Measurements from ENCODE around the gene CREBBP. TPM values are rescaled to one million over a fixed set of nuclear protein-coding genes. Genes with fewer than 3 reads are reported as not detected.

Gene CREBBP
- total RNA-seq, 2 experiments from 2014 or later = 145 to 152 TPM

DNA sequence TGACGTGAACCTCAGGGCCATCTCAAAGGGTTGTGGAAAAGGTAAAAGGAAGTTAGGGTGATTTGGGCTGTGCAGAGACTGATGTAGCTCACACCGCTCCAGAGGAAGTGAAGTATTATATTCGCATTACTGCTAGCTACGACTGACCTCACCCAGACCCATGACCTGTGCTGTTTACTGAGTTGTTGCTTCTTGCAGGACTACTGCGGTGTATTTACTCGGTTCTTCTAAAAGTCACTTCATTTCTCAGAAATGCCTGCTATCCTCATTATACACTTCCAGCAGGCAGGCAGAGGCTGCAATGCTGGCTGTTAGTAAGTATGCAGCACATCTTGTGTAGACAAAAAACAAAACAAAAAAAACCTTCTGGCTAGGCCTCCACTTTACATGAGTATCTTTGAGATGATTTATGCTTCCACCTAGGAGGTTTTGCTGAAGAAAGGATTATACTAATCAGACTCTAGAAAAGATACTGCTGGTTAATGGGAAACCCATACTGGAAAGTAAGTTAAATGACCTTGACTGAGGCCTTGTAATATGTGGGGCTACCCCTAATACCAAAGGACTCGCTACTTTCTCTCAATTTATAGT, 76.0 kb downstream of the CREBBP start:
- CTCF ChIA-PET = no interaction called here
- POLR2A ChIA-PET = no interaction called here
- TF ChIP-seq CTCF (IDR thresholded peaks at IDR 0.05) = no peak
- peak overlapping the region; percentile 24 for H3K27ac Mint-ChIP-seq
- Histone ChIP-seq H3K27ac (ENCODE audit: low read depth in 1 of 2, low read length in 2 of 2) (no peak overlapping the region), H3K4me1 (ENCODE audit: insufficient read depth, low read length) (peaks cover 41% of the 10 kb centered on the region), H3K4me3 (ENCODE audit: low read length) (no peak overlapping the region), H3K9me3 (ENCODE audit: control insufficient read depth in 1 of 2, insufficient read depth in 1 of 2, low read length in 2 of 2) (no peaks in the 10 kb centered on the region), H3K36me3 (ENCODE audit: insufficient read depth, low read length) (peaks cover 19% of the 10 kb centered on the region), H3K27me3 (ENCODE audit: control insufficient read depth in 1 of 2, insufficient read depth in 2 of 2, low read length in 2 of 2) (no peaks in the 10 kb centered on the region)
- no peaks in the 10 kb centered on the region for H3K9me3 Mint-ChIP-seq
- no peak for ATAC-seq (ENCODE audit: poor library complexity)
- H3K27me3 Mint-ChIP-seq = no peaks in the 10 kb centered on the region
- peaks cover 86% of the 10 kb centered on the region for H3K4me1 Mint-ChIP-seq (ENCODE audit: low read depth)
- H3K4me3 Mint-ChIP-seq = no peak overlapping the region
- DNase-seq = no peak
- intact Hi-C loops (cut with DNase I, micrococcal nuclease) = no loop called here
- peaks cover 62% of the 10 kb centered on the region for H3K36me3 Mint-ChIP-seq (ENCODE audit: low read depth)

- Mint-ChIP-seq H3K4me3 (peak overlapping the region; percentile 13), H3K27ac (peak overlapping the region; percentile 4), H3K27me3 (no peaks in the 10 kb centered on the region), H3K4me1 (ENCODE audit: low read depth) (peaks cover 76% of the 10 kb centered on the region), H3K36me3 (ENCODE audit: low read depth) (peaks cover 27% of the 10 kb centered on the region), H3K9me3 (no peaks in the 10 kb centered on the region)
- POLR2A ChIA-PET = interaction anchor here (0.6 to 0.7 kb wide), 2 partner anchors 10 to 61 kb away, joined by 3 to 4 read pairs; no protein-coding TSS in a partner anchor
- Histone ChIP-seq H3K4me1 (ENCODE audit: insufficient read depth, low read length) (peaks cover 17% of the 10 kb centered on the region), H3K9me3 (ENCODE audit: control insufficient read depth in 1 of 2, insufficient read depth in 1 of 2, low read length in 2 of 2) (no peaks in the 10 kb centered on the region), H3K36me3 (ENCODE audit: insufficient read depth, low read length) (peaks cover 7% of the 10 kb centered on the region), H3K4me3 (ENCODE audit: low read length) (no peak overlapping the region), H3K27ac (ENCODE audit: low read depth in 1 of 2, low read length in 2 of 2) (no peak overlapping the region), H3K27me3 (ENCODE audit: control insufficient read depth in 1 of 2, insufficient read depth in 2 of 2, low read length in 2 of 2) (no peaks in the 10 kb centered on the region)
- CTCF ChIA-PET = interaction anchor here (1.4 kb wide), 1 partner anchor 10 kb away, joined by 3 read pairs; no protein-coding TSS in a partner anchor
- DNase-seq (no peak), ATAC-seq (ENCODE audit: poor library complexity) (no peak)
- TF ChIP-seq CTCF (IDR thresholded peaks at IDR 0.05) = no peak
- intact Hi-C loops (cut with DNase I, micrococcal nuclease) = no loop called here
Measured at GRCh38 chr16:3800477-3801270, 79.8 kb downstream of the CREBBP start.

DNA sequence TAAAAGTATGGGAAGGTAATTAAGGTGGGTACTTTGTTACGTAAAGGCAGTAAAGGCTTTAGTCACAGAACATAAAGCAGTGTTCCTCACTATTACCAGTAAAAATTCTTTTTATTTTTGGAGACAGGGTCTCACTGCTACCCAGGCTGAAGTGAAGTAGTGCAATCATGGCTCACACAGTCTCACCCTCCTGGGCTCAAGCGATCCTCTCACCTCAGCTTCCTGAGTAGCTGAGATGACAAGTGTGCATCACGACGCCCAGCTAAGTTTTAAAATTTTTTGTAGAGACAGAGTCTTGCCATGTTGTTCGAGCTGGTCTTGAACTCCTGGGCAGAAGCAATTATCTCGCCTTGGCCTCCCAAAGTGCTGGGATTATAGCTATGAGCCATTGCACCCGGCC, 80.5 kb downstream of the CREBBP start:
- no peak for DNase-seq
- Histone ChIP-seq H3K27ac (ENCODE audit: low read depth in 1 of 2, low read length in 2 of 2) (no peak overlapping the region), H3K27me3 (ENCODE audit: control insufficient read depth in 1 of 2, insufficient read depth in 2 of 2, low read length in 2 of 2) (no peaks in the 10 kb centered on the region), H3K9me3 (ENCODE audit: control insufficient read depth in 1 of 2, insufficient read depth in 1 of 2, low read length in 2 of 2) (no peaks in the 10 kb centered on the region), H3K4me3 (ENCODE audit: low read length) (no peak overlapping the region), H3K4me1 (ENCODE audit: insufficient read depth, low read length) (peaks cover 17% of the 10 kb centered on the region), H3K36me3 (ENCODE audit: insufficient read depth, low read length) (peaks cover 4% of the 10 kb centered on the region)
- ATAC-seq (ENCODE audit: poor library complexity) = no peak
- Mint-ChIP-seq H3K36me3 (ENCODE audit: low read depth) (peaks cover 20% of the 10 kb centered on the region), H3K27ac (peak overlapping the region; percentile 4), H3K4me3 (no peak overlapping the region), H3K4me1 (ENCODE audit: low read depth) (peaks cover 76% of the 10 kb centered on the region), H3K9me3 (no peaks in the 10 kb centered on the region), H3K27me3 (no peaks in the 10 kb centered on the region)
- TF ChIP-seq CTCF (IDR thresholded peaks at IDR 0.05) = no peak
- ChIA-PET POLR2A (interaction anchor here (0.7 kb wide), 1 partner anchor 9 kb away, joined by 4 read pairs; no protein-coding TSS in a partner anchor), CTCF (no interaction called here)
- intact Hi-C loops (cut with DNase I, micrococcal nuclease) = no loop called here

Data from CD4-positive, alpha-beta T cell (primary cell).